ENCODE data around the gene ACVR2A.

The ACVR2A gene

DNA sequence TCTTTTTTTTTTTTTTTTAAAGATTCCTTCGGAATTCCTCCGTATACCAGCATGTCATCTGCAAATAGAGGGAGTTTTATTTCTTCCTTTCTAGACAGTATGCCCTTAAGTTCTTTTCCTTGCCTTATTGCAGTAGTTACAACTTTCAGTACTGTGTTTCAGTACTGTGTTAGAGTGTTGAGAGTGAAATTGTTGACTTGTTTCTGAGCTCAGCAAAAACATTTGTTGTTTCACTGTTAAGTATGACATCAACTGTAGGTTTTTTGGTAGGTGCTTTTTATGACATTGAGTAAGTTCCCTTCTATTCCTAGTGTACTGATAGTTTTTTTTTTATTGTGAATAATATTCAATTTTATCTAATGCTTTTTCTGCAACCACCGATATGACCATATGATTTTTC is 43.9 kb downstream of the ACVR2A start:
- TF ChIP-seq, protein P1, sequence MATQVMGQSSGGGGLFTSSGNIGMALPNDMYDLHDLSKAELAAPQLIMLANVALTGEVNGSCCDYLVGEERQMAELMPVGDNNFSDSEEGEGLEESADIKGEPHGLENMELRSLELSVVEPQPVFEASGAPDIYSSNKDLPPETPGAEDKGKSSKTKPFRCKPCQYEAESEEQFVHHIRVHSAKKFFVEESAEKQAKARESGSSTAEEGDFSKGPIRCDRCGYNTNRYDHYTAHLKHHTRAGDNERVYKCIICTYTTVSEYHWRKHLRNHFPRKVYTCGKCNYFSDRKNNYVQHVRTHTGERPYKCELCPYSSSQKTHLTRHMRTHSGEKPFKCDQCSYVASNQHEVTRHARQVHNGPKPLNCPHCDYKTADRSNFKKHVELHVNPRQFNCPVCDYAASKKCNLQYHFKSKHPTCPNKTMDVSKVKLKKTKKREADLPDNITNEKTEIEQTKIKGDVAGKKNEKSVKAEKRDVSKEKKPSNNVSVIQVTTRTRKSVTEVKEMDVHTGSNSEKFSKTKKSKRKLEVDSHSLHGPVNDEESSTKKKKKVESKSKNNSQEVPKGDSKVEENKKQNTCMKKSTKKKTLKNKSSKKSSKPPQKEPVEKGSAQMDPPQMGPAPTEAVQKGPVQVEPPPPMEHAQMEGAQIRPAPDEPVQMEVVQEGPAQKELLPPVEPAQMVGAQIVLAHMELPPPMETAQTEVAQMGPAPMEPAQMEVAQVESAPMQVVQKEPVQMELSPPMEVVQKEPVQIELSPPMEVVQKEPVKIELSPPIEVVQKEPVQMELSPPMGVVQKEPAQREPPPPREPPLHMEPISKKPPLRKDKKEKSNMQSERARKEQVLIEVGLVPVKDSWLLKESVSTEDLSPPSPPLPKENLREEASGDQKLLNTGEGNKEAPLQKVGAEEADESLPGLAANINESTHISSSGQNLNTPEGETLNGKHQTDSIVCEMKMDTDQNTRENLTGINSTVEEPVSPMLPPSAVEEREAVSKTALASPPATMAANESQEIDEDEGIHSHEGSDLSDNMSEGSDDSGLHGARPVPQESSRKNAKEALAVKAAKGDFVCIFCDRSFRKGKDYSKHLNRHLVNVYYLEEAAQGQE (IDR thresholded peaks at IDR 0.05; ENCODE audit: insufficient read depth in 1 of 2, low read depth in 2 of 2, low read length in 2 of 2), result no peak
- TF ChIP-seq TAF1 (IDR thresholded peaks at IDR 0.05; ENCODE audit: borderline replicate concordance, insufficient read depth, low read length) (no peak), SIN3A (IDR thresholded peaks at IDR 0.05; ENCODE audit: borderline replicate concordance, insufficient read depth, low read length) (no peak), FOXP2 (optimal IDR thresholded peaks at IDR 0.05; ENCODE audit: borderline replicate concordance, extremely low read depth, extremely low read length, insufficient read depth) (no peak), POLR2AphosphoS5 (IDR thresholded peaks at IDR 0.05; ENCODE audit: low read depth, low read length) (no peak)

DNA sequence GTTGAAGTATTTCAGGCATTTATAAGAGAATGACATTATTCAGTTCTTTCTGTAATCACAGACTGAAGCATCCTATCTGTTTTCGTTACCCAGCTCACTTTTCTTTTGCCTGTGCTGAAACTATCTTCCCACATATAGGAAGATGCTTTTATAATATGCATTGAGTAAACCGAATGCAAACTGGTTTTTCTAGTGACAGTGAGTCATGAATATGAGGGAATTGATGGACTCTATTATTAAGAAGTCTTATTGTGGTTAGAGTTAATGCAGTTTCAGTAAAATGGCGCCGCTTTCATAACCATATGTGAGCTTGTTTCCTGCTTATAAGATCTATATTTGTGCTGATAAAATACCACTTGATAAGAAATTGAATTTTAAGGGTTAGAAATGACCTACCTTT is 59.2 kb downstream of the ACVR2A start:
- TF ChIP-seq FOXP2 (optimal IDR thresholded peaks at IDR 0.05; ENCODE audit: borderline replicate concordance, extremely low read depth, extremely low read length, insufficient read depth), result no peak
- no peak for TF ChIP-seq SIN3A (IDR thresholded peaks at IDR 0.05; ENCODE audit: borderline replicate concordance, insufficient read depth, low read length)
- TF ChIP-seq, protein P1 (IDR thresholded peaks at IDR 0.05; ENCODE audit: insufficient read depth in 1 of 2, low read depth in 2 of 2, low read length in 2 of 2), result no peak
- TF ChIP-seq TAF1 (IDR thresholded peaks at IDR 0.05; ENCODE audit: borderline replicate concordance, insufficient read depth, low read length), result no peak
- TF ChIP-seq POLR2AphosphoS5 (IDR thresholded peaks at IDR 0.05; ENCODE audit: low read depth, low read length), result no peak

DNA sequence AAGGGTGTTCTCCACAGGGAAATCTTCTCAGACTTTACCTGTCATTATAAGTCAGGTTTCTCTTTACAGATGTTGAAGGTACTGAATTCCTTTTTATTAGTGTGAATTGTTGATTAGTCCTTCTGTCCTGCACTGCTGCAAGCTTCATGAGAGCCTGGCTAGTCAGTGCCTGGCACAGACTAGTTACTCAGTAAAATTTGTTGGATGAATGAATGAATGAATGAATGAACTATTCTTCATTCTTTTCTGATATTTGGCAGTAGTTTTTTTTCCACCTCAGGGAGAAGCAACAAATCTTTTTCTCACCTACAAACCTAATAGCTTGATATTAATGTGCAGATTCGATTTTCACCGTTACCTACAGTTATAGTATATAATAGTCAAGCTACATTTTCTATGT is 64.3 kb downstream of the ACVR2A start:
- TF ChIP-seq POLR2AphosphoS5 (IDR thresholded peaks at IDR 0.05; ENCODE audit: low read depth, low read length) (no peak), TAF1 (IDR thresholded peaks at IDR 0.05; ENCODE audit: borderline replicate concordance, insufficient read depth, low read length) (no peak), SIN3A (IDR thresholded peaks at IDR 0.05; ENCODE audit: borderline replicate concordance, insufficient read depth, low read length) (no peak), FOXP2 (optimal IDR thresholded peaks at IDR 0.05; ENCODE audit: borderline replicate concordance, extremely low read depth, extremely low read length, insufficient read depth) (no peak)
- TF ChIP-seq, protein P1 (IDR thresholded peaks at IDR 0.05; ENCODE audit: insufficient read depth in 1 of 2, low read depth in 2 of 2, low read length in 2 of 2), result no peak

DNA sequence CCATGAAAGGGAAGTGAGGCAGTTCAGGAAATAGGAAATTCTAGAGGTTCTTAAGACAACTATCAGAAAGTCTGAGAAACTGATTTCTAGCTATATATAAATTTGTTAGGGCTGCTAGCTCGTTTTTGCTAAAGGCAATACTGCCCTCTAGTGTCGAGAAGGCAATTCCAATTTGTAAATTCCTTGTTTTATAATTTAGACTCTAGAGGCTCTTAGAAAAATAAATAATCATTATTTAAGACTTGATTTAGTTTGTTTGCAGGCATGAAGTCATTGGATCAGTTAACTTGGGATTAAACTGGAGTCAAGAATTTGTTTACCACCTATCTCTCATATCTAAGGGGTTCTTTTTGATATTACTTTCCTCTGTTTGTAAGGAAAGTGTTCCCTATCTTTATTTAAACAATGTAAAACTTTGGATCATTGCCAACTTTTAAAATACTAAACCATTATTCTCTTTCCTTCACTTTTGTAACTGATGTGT is 66.2 kb downstream of the ACVR2A start:
- TF ChIP-seq SIN3A (IDR thresholded peaks at IDR 0.05; ENCODE audit: borderline replicate concordance, insufficient read depth, low read length) (no peak), TAF1 (IDR thresholded peaks at IDR 0.05; ENCODE audit: borderline replicate concordance, insufficient read depth, low read length) (no peak), FOXP2 (optimal IDR thresholded peaks at IDR 0.05; ENCODE audit: borderline replicate concordance, extremely low read depth, extremely low read length, insufficient read depth) (no peak), POLR2AphosphoS5 (IDR thresholded peaks at IDR 0.05; ENCODE audit: low read depth, low read length) (no peak)
- TF ChIP-seq, protein P1 (IDR thresholded peaks at IDR 0.05; ENCODE audit: insufficient read depth in 1 of 2, low read depth in 2 of 2, low read length in 2 of 2), result no peak

All from PFSK-1 (cell line).